HG03558 (cell line): ENCODE measurements around the gene MAP2K2.

Experiments
- ATAC-seq: cut with Tn5 transposase; IDR thresholded peaks from one replicate; pipeline ENCODE4 v1.9.1; 2021; ENCODE audit warnings: moderate number of reproducible peaks; ENCODE audit not compliant: unreplicated experiment; ENCODE audit errors: extremely low read depth

The MAP2K2 gene

GRCh38 chr19:4101496-4101770 is 22.5 kb downstream of the MAP2K2 start:
- ATAC-seq: no peak

- ATAC-seq: no peak
Observed at GRCh38 chr19:4100647-4101495, 23.1 kb downstream of the MAP2K2 start.

- no peak for ATAC-seq
Observed at GRCh38 chr19:4099041-4099764, 24.7 kb downstream of the MAP2K2 start.

- ATAC-seq: no peak
Observed at GRCh38 chr19:4098493-4098892, 25.4 kb downstream of the MAP2K2 start.

GRCh38 chr19:4097501-4097900 is 26.4 kb downstream of the MAP2K2 start:
- ATAC-seq: no peak

GRCh38 chr19:4096049-4096892 is 27.7 kb downstream of the MAP2K2 start:
- ATAC-seq: no peak

- no peak for ATAC-seq
Observed at GRCh38 chr19:4095488-4095844, 28.5 kb downstream of the MAP2K2 start.

- no peak for ATAC-seq
Observed at GRCh38 chr19:4094761-4095487, 29.0 kb downstream of the MAP2K2 start.

- ATAC-seq: no peak
Observed at GRCh38 chr19:4094291-4094690, 29.6 kb downstream of the MAP2K2 start.

GRCh38 chr19:4093643-4094175 is 30.2 kb downstream of the MAP2K2 start:
- ATAC-seq: no peak

- ATAC-seq: no peak
Observed at GRCh38 chr19:4090356-4091220, 33.3 kb downstream of the MAP2K2 start.

- no peak for ATAC-seq
Observed at GRCh38 chr19:4089946-4090345, 34.0 kb downstream of the MAP2K2 start.

- no peak for ATAC-seq
Observed at GRCh38 chr19:4089400-4089908, 34.5 kb downstream of the MAP2K2 start.

GRCh38 chr19:4088975-4089374 is 34.9 kb downstream of the MAP2K2 start:
- no peak for ATAC-seq

- ATAC-seq: no peak
Observed at GRCh38 chr19:4087787-4088679, 35.9 kb downstream of the MAP2K2 start.

GRCh38 chr19:4086411-4086867 is 37.5 kb downstream of the MAP2K2 start:
- no peak for ATAC-seq

GRCh38 chr19:4084547-4084877 is 39.4 kb downstream of the MAP2K2 start:
- no peak for ATAC-seq
